ENCODE data around the gene IRF2BP2. TPM values are rescaled to one million over a fixed set of nuclear protein-coding genes. Genes with fewer than 3 reads are reported as not detected.

IRF2BP2 gene
- total and polyA plus RNA-seq, 2 of the 13 experiments (the other 11 are each of a cell fraction or from before 2014, with no cell fraction given), result 140 to 147 TPM

GRCh38 chr1:234612352-234613127 lies 2.6 kb upstream of the IRF2BP2 start (continued):
- TF ChIP-seq ARID5B (CRISPR knock-in tag; IDR thresholded peaks at IDR 0.05) (peak; percentile 98), ZNF362 (CRISPR knock-in tag; IDR thresholded peaks at IDR 0.05; ENCODE audit: borderline replicate concordance) (peak; percentile 86), ELF4 (CRISPR knock-in tag; IDR thresholded peaks at IDR 0.05; ENCODE audit: borderline replicate concordance) (no peak; the same call in 1 of the 2 replicates), ZNF570 (CRISPR knock-in tag; IDR thresholded peaks at IDR 0.05; ENCODE audit: borderline replicate concordance) (no peak), KLF12 (CRISPR knock-in tag; IDR thresholded peaks at IDR 0.05; ENCODE audit: borderline replicate concordance) (peak; percentile 72; the same call in 1 of the 2 replicates), KLF11 (CRISPR knock-in tag; IDR thresholded peaks at IDR 0.05) (peak; percentile 73; the same call in 1 of the 2 replicates), LCORL (IDR thresholded peaks at IDR 0.05) (peak; percentile 46; the same call in 1 of the 2 replicates), LCORL (CRISPR knock-in tag; IDR thresholded peaks at IDR 0.05) (peak; percentile 76), ZSCAN20 (CRISPR knock-in tag; IDR thresholded peaks at IDR 0.05; ENCODE audit: borderline replicate concordance) (no peak), HNF4G (IDR thresholded peaks at IDR 0.05; ENCODE audit: borderline replicate concordance, low read depth, low read length) (peak; percentile 75; the same call in 1 of the 2 replicates), HNF4G (CRISPR knock-in tag; IDR thresholded peaks at IDR 0.05; ENCODE audit: borderline replicate concordance, low read depth) (peak; percentile 94), PRDM10 (CRISPR knock-in tag; IDR thresholded peaks at IDR 0.05; ENCODE audit: low read depth) (peak; percentile 71), JUND (CRISPR knock-in tag; IDR thresholded peaks at IDR 0.05) (peak; percentile 95), SNAPC4 (CRISPR knock-in tag; IDR thresholded peaks at IDR 0.05) (peak; percentile 61; the same call in 1 of the 2 replicates)

Measured in HepG2 (cell line).